Small intestine (tissue), 7 donors: ENCODE results near the gene TGIF2. TPM values are rescaled to one million over a fixed set of nuclear protein-coding genes. Genes with fewer than 3 reads are reported as not detected.
"Not testable (repeated sequence)": the region's sequence is repeated elsewhere in the genome, so short reads cannot be mapped to it uniquely, and the experiment has no call there.

Source experiments
- DNase-seq, 2 donors: peaks; one replicate each; pipeline versions ENCODE4 v3.0.0 to v3.0.0-alpha.2; 2013
- FAIRE-seq: peaks from 2 replicates; lab custom pipeline; 2012; peaks lifted over from hg19 to GRCh38; lab: Jason Lieb, UNC
- H3K27ac ChIP-seq, 3 donors: one replicate each; pipeline ENCODE4 v1.5.1; 2013; ENCODE audit warnings: low read length in 2 of 3, mild to moderate bottlenecking in 2 of 3, control low read depth in 1 of 3, inconsistent platforms in 1 of 3, low read depth in 1 of 3, moderate library complexity in 1 of 3
- H3K27me3 ChIP-seq, 3 donors: one replicate each; pipeline ENCODE4 v1.6.1; 2013; ENCODE audit warnings: low read length in 3 of 3, inconsistent platforms in 1 of 3; ENCODE audit not compliant: control insufficient read depth in 3 of 3, insufficient read depth in 3 of 3
- H3K36me3 ChIP-seq, 3 donors: one replicate each; pipeline ENCODE4 v1.6.1; 2013; ENCODE audit warnings: low read length in 3 of 3, inconsistent platforms in 1 of 3, low read depth in 1 of 3, mild to moderate bottlenecking in 1 of 3, moderate library complexity in 1 of 3; ENCODE audit not compliant: control insufficient read depth in 3 of 3, insufficient read depth in 2 of 3
- H3K4me1 ChIP-seq, 3 donors: one replicate each; pipeline ENCODE4 v1.6.1; 2013; ENCODE audit warnings: low read length in 2 of 3, inconsistent platforms in 1 of 3, low read depth in 1 of 3, mild to moderate bottlenecking in 1 of 3, moderate library complexity in 1 of 3; ENCODE audit not compliant: control insufficient read depth in 3 of 3, insufficient read depth in 2 of 3
- H3K4me3 ChIP-seq, 3 donors: one replicate each; pipeline ENCODE4 v1.5.1; 2013; ENCODE audit warnings: low read length in 3 of 3, control low read depth in 1 of 3, inconsistent platforms in 1 of 3, low read depth in 1 of 3, mild to moderate bottlenecking in 1 of 3, moderate library complexity in 1 of 3
- H3K9me3 ChIP-seq, 2 donors: one replicate each; pipeline ENCODE4 v1.6.1; 2013; ENCODE audit warnings: low read depth in 1 of 2, low read length in 1 of 2; ENCODE audit not compliant: control insufficient read depth in 2 of 2, insufficient read depth in 1 of 2
- WGBS, 3 donors: extraction: QIAGEN DNeasy Blood & Tissue Kit; methylation state at CpG; one replicate each; pipeline ENCODE4 v1.1.7; 2013; 5-methylcytosine and 5-hydroxymethylcytosine counted together
- polyA plus RNA-seq, 4 donors: library from polyadenylated mRNA; stranded (reverse) in 3 of 4; unstranded in 1 of 4; fragments of 200-250 nt in 3 of 4; fragments of 120-200 nt in 1 of 4; gene quantifications; one replicate each; pipeline versions ENCODE4 v1.2.1 to v1.2.3, GENCODE V29; 2013
- donor health status: healthy with polysubstance abuse.
- donor health status: control.
- donor health status: control.
- donor health status: Bipolar disorder and iron deficiency.
- donor health status: healthy.

The TGIF2 gene
- polyA plus RNA-seq, 4 donors: 0.45 to 46.9 (median 5.5) TPM

DNA sequence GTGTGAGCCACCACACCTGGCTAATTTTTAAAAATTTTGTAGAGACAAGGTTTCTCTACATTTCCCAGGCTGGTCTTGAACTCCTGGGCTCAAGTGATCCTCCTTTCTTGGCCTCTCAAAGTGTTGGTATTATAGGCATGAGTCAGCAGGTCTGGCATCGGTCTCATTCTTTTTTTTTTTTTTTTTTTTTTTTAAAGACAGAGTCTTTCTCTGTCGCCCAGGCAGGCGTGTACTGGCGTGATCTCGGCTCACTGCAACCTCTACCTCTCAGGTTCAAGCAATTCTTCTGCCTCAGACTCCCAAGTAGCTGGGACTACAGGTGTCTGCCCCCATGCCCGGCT lies 35.0 kb downstream of the TGIF2 start:
- H3K9me3 ChIP-seq, DNase-seq, H3K4me3 ChIP-seq, H3K27me3 ChIP-seq, FAIRE-seq: not testable (repeated sequence)
- Histone ChIP-seq H3K36me3 (peaks cover 8 to 53% (median 13%) of the 10 kb centered on the region in 3 donors), H3K4me1 (peaks cover 3 to 14% (median 5%) of the 10 kb centered on the region in 3 donors), H3K27ac (peak overlapping the region in 2 of 3 donors; percentile 55)
- 80 to 87% (median 81%) methylated on average over 6 of the region's 6 CpGs for WGBS, 3 donors

DNA sequence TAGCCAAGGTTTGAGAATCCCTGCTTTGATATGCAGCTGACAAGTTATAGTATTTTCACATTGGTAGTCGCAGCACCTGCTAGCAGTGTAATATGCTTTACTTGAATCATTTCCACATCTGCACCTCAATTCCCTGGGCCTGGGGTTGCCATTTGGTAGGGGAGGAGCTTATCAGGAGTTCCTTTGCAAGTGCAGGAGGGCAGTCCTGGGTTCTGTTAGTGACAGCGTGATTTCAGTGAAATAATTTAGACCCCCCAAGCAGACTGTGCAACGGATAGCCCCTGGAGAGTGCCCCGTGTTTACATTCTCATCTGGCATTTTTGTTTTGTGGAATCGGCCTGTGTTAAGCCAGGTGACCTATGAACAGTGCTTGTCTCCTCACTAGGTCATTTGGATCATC lies 38.2 kb downstream of the TGIF2 start:
- H3K27ac ChIP-seq: no peak overlapping the region
- DNase-seq (no peak), FAIRE-seq (no peak)
- peaks cover 2 to 9% (median 3%) of the 10 kb centered on the region in 3 donors for H3K4me1 ChIP-seq
- WGBS, 3 donors: 77 to 86% (median 82%) methylated on average over 5 of the region's 5 CpGs
- H3K4me3 ChIP-seq: no peak overlapping the region
- H3K9me3 ChIP-seq: no peaks in the 10 kb centered on the region
- peaks cover 8 to 72% (median 16%) of the 10 kb centered on the region in 3 donors for H3K36me3 ChIP-seq
- no peaks in the 10 kb centered on the region for H3K27me3 ChIP-seq

DNA sequence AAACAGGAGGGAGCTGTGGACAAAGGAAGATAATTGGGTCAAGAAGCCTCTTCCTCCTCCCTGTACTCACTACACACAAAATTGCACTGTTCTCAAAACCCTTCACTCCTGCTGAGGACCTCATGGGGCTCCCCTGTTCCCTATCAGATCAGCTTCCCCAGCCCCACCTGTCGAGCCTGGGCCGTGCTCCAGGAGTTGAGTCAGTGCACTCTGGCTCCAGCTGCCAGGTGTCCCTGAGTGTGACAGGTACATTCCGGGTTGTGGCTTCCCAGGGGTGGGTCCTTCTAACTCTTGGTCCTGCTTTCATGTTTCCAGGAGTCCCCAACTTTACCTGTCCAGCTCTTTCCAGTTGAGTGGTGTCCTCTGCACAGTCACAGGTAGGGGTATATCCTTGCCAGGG lies 40.6 kb downstream of the TGIF2 start:
- DNase-seq (peak; percentile 32 to 69), FAIRE-seq (no peak)
- Histone ChIP-seq H3K36me3 (peaks cover 4 to 59% (median 16%) of the 10 kb centered on the region in 3 donors), H3K4me1 (no peaks in the 10 kb centered on the region), H3K4me3 (no peak overlapping the region), H3K9me3 (no peaks in the 10 kb centered on the region), H3K27ac (peak overlapping the region in 1 of 3 donors; percentile 33), H3K27me3 (no peaks in the 10 kb centered on the region)
- WGBS, 3 donors: 16 to 65% (median 35%) methylated on average over 3 of the region's 3 CpGs

DNA sequence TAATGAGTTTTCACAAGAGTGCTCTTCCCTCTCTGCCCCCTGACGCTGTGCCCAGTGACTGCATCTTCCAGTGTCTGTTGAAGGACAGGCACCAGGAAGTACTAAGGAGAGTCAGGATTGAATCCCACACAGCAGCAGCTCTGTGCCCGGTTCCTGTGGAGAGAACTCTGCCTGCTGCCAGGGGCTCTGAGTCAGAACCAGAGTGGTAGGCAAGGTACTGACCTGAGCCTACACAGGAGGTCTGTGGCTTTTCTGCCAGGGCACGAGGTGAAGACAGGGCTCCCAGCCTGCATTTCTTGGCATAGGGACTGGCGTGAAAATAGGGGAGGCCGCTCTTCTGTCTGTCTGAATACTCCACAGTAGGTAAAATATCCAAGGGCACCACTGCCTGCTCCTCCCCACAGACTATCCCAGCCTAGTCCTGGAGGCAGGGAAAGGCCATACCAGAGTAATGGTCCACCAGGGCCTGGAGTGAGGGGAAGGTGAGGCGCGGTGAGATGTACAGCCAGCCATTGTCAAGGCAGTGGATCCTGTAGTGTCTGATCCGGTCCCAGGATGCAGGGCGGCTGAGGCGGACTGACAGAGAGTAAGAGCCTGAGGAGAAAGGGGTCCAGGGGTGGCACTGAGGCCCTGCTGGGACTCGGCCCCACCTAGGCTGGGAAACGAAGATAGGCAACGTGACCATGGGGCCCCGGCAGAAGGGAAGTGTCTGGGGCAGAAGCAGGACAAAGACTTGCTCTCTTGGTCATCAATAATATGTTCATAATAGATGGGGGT lies 41.6 kb downstream of the TGIF2 start:
- FAIRE-seq (no peak), DNase-seq (no peak)
- H3K27me3 ChIP-seq: no peaks in the 10 kb centered on the region
- no peak overlapping the region for H3K27ac ChIP-seq
- WGBS, 3 donors: 85 to 90% (median 86%) methylated on average over 14 of the region's 14 CpGs
- peaks cover 0 to 49% (median 10%) of the 10 kb centered on the region in 3 donors for H3K36me3 ChIP-seq
- no peaks in the 10 kb centered on the region for H3K4me1 ChIP-seq
- H3K4me3 ChIP-seq: no peak overlapping the region
- no peaks in the 10 kb centered on the region for H3K9me3 ChIP-seq

DNA sequence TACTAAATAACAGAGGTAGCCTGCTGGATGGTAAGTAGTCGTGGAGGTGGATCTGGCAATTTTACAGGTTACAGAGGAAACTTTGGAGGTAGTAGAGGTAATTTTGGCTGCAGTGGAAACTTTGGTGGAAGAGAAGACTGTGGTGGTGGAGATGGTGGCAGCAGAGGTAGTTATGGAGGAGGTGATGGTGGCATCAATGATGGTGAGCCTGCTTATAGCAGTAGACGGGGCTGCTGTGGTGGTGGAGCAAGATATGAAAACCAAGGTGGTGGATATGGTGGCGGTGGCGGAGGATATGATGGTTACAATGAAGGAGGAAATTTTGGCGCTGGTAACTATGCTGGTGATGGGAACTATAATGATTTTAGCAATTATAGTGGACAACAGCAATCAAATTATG lies 47.5 kb downstream of the TGIF2 start:
- Histone ChIP-seq H3K27me3 (no peaks in the 10 kb centered on the region), H3K9me3 (no peaks in the 10 kb centered on the region), H3K4me3 (no peak overlapping the region), H3K27ac (no peak overlapping the region), H3K36me3 (no peaks in the 10 kb centered on the region), H3K4me1 (peaks cover 0 to 4% (median 0%) of the 10 kb centered on the region in 3 donors)
- 96% methylated on average over 5 of the region's 5 CpGs for WGBS, 3 donors
- no peak for FAIRE-seq
- no peak for DNase-seq

- H3K27me3 ChIP-seq: no peaks in the 10 kb centered on the region
- 57 to 73% (median 61%) methylated on average over 2 of the region's 2 CpGs for WGBS, 3 donors
- FAIRE-seq (no peak), DNase-seq (no peak)
- peak overlapping the region in 1 of 3 donors; percentile 28 for H3K27ac ChIP-seq
- peaks cover 0 to 3% (median 0%) of the 10 kb centered on the region in 3 donors for H3K36me3 ChIP-seq
- no peaks in the 10 kb centered on the region for H3K9me3 ChIP-seq
- H3K4me3 ChIP-seq: no peak overlapping the region
- H3K4me1 ChIP-seq: peaks cover 0 to 4% (median 0%) of the 10 kb centered on the region in 3 donors
These were observed 50.0 kb downstream of the TGIF2 start for GRCh38 chr20:36623444-36623843.

- Histone ChIP-seq H3K4me1 (peaks cover 0 to 4% (median 0%) of the 10 kb centered on the region in 3 donors), H3K4me3 (no peak overlapping the region), H3K27me3 (no peaks in the 10 kb centered on the region), H3K27ac (peak overlapping the region in 1 of 3 donors; percentile 32), H3K36me3 (peaks cover 0 to 3% (median 0%) of the 10 kb centered on the region in 3 donors), H3K9me3 (no peaks in the 10 kb centered on the region)
- DNase-seq (peak in 1 of 2 donors; percentile 76), FAIRE-seq (no peak)
- WGBS, 3 donors: 30 to 44% (median 43%) methylated on average over 14 of the region's 14 CpGs
These were observed 50.9 kb downstream of the TGIF2 start for GRCh38 chr20:36624068-36624943.

DNA sequence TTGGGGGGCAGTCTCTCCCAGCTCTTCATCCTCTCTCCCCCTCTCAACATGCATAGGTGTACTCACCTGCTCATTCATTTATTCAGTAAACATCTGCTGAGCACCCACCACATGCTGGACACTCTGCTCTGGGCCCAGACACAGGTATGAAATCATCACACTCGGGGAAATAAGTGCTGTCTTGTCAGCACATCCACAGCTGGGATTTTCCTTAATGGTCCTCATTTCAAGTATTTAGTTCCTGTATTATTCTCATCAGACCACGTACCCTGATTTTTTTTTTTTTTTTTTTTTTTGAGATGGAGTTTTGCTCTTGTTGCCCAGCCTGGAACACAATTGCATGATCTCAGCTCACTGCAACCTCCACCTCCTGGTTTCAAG lies 51.5 kb downstream of the TGIF2 start:
- peak overlapping the region in 1 of 3 donors; percentile 32 for H3K27ac ChIP-seq
- DNase-seq (no peak), FAIRE-seq (no peak)
- H3K4me1 ChIP-seq: peaks cover 0 to 4% (median 0%) of the 10 kb centered on the region in 3 donors
- peaks cover 0 to 3% (median 0%) of the 10 kb centered on the region in 3 donors for H3K36me3 ChIP-seq
- 64 to 86% (median 83%) methylated on average over 2 of the region's 2 CpGs for WGBS, 3 donors
- H3K4me3 ChIP-seq: no peak overlapping the region
- no peaks in the 10 kb centered on the region for H3K9me3 ChIP-seq
- H3K27me3 ChIP-seq: no peaks in the 10 kb centered on the region
